ENCODE data around the gene AGAP9. TPM values are rescaled to one million over a fixed set of nuclear protein-coding genes. Genes with fewer than 3 reads are reported as not detected.
"Not testable (repeated sequence)": the region's sequence is repeated elsewhere in the genome, so short reads cannot be mapped to it uniquely, and the experiment has no call there.

AGAP9 gene
- total RNA-seq, 2 experiments from 2014 or later = 3.7 to 4.1 TPM

DNA sequence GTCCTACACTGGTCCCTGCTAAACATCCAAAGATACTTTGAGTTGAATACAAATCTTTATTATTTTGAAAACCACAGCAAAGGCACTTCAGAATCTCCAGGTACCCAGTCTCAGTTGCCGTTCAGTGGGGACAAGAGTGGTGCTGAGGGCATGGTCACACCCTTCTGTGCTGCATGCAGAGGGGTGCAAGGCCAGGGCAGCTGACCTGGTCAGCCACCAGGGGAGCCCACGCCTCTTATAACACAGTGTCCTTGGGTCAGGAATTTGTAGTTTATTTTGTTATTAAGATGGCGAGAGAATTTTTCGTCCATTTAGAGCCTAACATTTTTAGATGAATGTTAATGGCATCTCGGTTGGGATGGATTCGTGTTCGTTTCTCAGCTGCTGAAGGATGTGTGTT, 55.5 kb downstream of the AGAP9 start:
- intact Hi-C loops (cut with DNase I, micrococcal nuclease); CTCF ChIA-PET: not testable (repeated sequence)

DNA sequence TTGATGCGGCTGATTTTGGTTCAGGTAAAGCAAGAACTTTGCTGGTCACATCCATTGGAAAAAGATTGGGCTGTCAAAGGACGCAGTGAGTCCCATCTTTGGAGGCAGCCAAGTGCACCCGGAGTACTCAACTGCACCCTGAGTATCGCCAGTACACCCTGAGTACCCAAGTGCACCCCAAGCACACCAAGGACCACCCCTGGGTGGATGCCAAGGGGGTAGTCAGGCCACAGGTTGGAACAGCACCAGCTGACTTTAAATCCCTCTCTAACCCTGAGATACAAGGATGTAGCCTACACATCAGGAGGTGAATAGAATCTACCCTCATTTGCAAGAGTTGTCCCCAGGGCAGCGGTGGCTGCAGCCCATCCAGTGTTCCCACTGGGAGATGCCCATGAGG, 56.0 kb downstream of the AGAP9 start:
- H3K27ac Mint-ChIP-seq; H3K9me3 Mint-ChIP-seq (ENCODE audit: low read depth); H3K36me3 Mint-ChIP-seq (ENCODE audit: low read depth); H3K27me3 Mint-ChIP-seq; H3K4me3 Mint-ChIP-seq; POLR2A ChIA-PET; ATAC-seq; H3K4me1 Mint-ChIP-seq; intact Hi-C loops (cut with DNase I, micrococcal nuclease); CTCF ChIA-PET; DNase-seq: not testable (repeated sequence)

More for the DNA sequence above, 55.5 kb downstream of the AGAP9 start:
- H3K27ac Mint-ChIP-seq; H3K4me3 Mint-ChIP-seq; POLR2A ChIA-PET; DNase-seq; H3K4me1 Mint-ChIP-seq; H3K27me3 Mint-ChIP-seq; H3K36me3 Mint-ChIP-seq (ENCODE audit: low read depth); ATAC-seq; H3K9me3 Mint-ChIP-seq (ENCODE audit: low read depth): not testable (repeated sequence)

DNA sequence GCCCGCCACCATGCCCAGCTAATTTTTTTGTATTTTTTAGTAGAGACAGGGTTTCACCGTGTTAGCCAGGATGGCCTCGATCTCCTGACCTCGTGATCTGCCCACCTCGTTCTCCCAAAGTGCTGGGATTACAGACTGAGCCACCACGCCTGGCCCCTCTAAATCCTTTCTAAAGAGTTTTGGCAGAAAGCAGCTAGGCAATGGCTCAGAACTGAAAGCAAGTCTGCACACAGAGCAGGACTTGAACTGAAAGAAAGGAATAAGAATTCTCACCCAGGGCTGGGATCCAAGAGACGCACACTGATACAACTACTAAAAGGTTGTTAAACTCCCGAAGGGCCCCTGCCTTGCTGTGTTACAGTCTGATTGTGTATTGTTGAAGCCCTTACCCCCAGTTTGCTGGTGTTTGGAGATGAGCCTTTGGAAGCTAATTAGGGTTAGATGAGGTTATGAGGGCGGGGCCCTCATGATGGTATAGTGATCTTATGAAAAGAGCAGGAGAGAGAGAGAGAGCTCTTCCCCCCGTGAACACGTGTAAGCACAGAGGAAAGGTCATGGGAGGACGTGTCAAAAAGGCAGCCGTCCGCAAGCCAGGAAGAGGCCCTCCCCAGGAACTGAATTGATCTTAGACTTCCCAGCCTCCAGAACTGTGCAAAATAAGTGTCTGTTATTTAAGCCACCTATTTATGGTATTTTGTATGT, 58.1 kb downstream of the AGAP9 start:
- H3K9me3 Mint-ChIP-seq (ENCODE audit: low read depth); ATAC-seq; H3K27ac Mint-ChIP-seq; DNase-seq; H3K27me3 Mint-ChIP-seq; H3K4me3 Mint-ChIP-seq; CTCF ChIA-PET; H3K4me1 Mint-ChIP-seq; H3K36me3 Mint-ChIP-seq (ENCODE audit: low read depth); POLR2A ChIA-PET; intact Hi-C loops (cut with DNase I, micrococcal nuclease): not testable (repeated sequence)

DNA sequence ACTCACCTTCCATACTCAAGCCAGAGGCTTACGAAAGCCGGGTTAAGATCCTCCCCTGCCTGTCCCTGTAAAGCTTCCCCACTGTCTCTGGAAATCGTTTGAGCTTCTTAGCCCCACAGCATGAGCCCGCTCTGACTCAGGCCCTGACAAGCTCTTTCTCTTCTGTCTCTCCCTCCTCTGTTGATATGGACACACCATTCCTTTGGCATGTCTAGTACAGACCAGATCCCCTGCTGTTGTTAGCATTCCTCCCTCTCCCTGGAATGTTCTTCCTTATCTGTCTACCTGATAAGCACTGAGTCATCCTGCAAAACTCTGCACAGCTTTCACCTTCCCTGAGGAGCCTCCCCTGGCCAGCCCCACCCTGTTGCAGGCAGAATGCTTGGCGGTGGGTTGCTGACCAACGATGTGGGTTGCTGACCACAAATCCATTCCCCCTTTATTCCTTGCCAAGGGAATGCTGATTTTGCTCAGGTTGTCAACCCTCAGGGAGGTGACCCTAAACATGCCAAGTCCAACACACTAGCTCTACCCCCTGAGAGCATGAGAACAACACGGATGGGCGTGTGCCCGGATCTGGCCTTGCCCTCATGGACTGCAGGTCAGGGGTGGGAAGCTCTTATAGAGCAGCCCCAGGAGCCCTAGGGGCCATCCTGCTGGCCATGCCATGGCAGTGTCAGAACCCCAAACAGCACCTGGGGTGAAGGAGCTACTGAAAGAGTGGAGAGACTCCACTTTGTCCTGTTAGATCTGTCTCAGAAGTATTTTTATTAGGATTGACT, 60.7 kb downstream of the AGAP9 start:
- H3K27ac Mint-ChIP-seq; H3K27me3 Mint-ChIP-seq; ATAC-seq; H3K9me3 Mint-ChIP-seq (ENCODE audit: low read depth); DNase-seq; POLR2A ChIA-PET; H3K4me1 Mint-ChIP-seq; H3K4me3 Mint-ChIP-seq; CTCF ChIA-PET; intact Hi-C loops (cut with DNase I, micrococcal nuclease); H3K36me3 Mint-ChIP-seq (ENCODE audit: low read depth): not testable (repeated sequence)

DNA sequence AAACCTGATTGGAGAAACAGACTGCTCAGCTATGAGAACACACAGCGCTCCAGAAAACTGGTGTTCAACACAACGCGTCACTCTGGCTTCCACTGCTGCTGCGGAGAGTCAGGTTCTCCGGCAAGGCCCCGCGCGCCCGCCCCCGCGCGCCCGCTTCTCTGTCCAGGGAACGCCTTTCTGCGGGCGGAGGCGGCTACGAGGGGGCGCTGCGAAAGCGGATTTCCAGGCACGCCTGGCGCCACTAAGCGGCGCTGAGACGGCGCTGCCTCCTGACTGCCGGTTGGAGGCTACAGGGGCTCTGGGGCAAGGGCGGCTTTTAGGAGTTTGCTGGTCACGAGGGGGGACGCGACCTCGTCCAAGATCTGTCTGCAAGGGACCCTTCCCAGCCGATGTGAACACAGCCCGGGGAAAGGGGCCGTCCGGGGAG, 62.2 kb downstream of the AGAP9 start:
- H3K4me3 Mint-ChIP-seq; H3K36me3 Mint-ChIP-seq (ENCODE audit: low read depth); intact Hi-C loops (cut with DNase I, micrococcal nuclease); H3K27me3 Mint-ChIP-seq; H3K27ac Mint-ChIP-seq; POLR2A ChIA-PET; H3K9me3 Mint-ChIP-seq (ENCODE audit: low read depth); H3K4me1 Mint-ChIP-seq: not testable (repeated sequence)
- CTCF ChIA-PET = interaction anchor here (0.5 kb wide), 1 partner anchor 21 kb away, joined by 3 read pairs; no protein-coding TSS in a partner anchor
- ATAC-seq (peak; percentile 93), DNase-seq (peak; percentile 66)

DNA sequence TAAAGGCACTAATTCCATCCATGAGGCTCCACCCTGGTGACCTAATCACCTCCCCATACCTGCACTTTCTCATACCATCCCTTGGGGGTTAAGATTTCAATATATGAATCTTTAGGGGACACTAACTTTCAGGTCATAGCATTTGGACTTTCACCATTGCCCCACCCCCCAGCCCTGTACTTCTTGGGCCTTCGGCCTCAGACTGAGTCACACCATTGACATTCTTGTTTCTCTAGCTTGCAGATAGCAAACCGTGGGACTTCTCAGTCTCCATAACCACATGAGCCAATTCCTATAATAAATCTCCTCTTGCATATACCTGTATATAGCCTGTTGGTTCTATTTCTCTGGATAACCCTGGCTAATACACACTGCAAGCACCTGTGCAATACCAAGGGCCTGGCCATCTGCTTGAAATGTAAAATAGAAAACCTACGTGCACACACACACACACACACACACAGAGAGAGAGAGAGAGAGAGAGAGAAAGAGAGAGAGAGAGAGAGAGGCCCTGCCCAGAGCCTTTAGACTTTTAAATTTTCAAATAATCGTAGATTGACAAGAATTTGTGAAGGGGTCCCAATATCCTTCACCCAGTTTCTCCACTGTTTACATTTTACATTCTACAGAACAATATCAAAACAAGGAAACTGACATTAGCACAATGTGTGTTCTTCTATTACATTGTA, 64.8 kb downstream of the AGAP9 start:
- no peak for ATAC-seq
- no peak overlapping the region for H3K4me3 Mint-ChIP-seq
- ChIA-PET CTCF (no interaction called here), POLR2A (no interaction called here)
- H3K4me1 Mint-ChIP-seq = peaks cover 3% of the 10 kb centered on the region
- no peaks in the 10 kb centered on the region for H3K9me3 Mint-ChIP-seq (ENCODE audit: low read depth)
- intact Hi-C loops (cut with DNase I, micrococcal nuclease) = no loop called here
- no peaks in the 10 kb centered on the region for H3K36me3 Mint-ChIP-seq (ENCODE audit: low read depth)
- DNase-seq = no peak
- peaks cover 7% of the 10 kb centered on the region for H3K27me3 Mint-ChIP-seq
- H3K27ac Mint-ChIP-seq = no peak overlapping the region

DNA sequence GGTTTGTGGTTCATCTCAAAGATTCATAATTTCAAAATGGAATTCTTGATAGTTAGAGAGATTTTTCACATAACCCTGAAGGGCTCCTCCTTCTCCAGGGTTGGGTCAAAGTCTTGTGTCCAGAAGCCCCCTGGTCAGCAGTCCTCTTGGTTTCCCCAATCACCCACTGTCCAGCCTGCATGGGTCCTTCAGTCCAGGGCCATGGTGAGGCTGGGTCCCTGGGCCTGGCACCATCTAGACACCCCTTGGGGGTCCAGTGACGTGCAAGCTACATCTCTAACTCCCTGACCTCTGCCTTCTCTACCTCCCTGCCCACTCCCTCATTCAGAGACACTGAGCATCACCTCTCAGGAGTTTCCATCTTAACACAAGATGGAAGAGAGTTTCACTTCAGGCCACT, 65.6 kb downstream of the AGAP9 start:
- no peak overlapping the region for H3K4me3 Mint-ChIP-seq
- ChIA-PET POLR2A (no interaction called here), CTCF (no interaction called here)
- no peaks in the 10 kb centered on the region for H3K9me3 Mint-ChIP-seq (ENCODE audit: low read depth)
- peaks cover 3% of the 10 kb centered on the region for H3K4me1 Mint-ChIP-seq
- ATAC-seq (no peak), DNase-seq (no peak)
- no peak overlapping the region for H3K27ac Mint-ChIP-seq
- intact Hi-C loops (cut with DNase I, micrococcal nuclease) = no loop called here
- H3K36me3 Mint-ChIP-seq (ENCODE audit: low read depth) = no peaks in the 10 kb centered on the region
- H3K27me3 Mint-ChIP-seq = peaks cover 10% of the 10 kb centered on the region

DNA sequence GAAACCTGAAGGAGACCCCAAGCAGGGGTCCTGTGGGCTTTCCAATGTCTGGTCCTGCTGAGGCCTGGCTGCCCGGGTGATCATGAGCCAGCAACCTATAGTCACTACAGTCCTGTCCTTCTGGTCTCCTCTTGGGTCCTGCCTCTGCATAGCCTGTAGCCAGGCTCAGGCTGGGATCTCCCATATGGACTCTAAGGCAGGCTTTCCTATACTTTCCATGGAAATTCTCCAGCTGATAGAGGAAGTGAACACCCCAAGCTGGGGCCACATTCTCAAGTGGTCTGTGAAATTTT, 66.0 kb downstream of the AGAP9 start:
- H3K27me3 Mint-ChIP-seq = peaks cover 10% of the 10 kb centered on the region
- POLR2A ChIA-PET = no interaction called here
- CTCF ChIA-PET = no interaction called here
- no peak overlapping the region for H3K4me3 Mint-ChIP-seq
- no peaks in the 10 kb centered on the region for H3K9me3 Mint-ChIP-seq (ENCODE audit: low read depth)
- peaks cover 3% of the 10 kb centered on the region for H3K4me1 Mint-ChIP-seq
- intact Hi-C loops (cut with DNase I, micrococcal nuclease) = no loop called here
- no peak for ATAC-seq
- no peak overlapping the region for H3K27ac Mint-ChIP-seq
- no peak for DNase-seq
- H3K36me3 Mint-ChIP-seq (ENCODE audit: low read depth) = no peaks in the 10 kb centered on the region

DNA sequence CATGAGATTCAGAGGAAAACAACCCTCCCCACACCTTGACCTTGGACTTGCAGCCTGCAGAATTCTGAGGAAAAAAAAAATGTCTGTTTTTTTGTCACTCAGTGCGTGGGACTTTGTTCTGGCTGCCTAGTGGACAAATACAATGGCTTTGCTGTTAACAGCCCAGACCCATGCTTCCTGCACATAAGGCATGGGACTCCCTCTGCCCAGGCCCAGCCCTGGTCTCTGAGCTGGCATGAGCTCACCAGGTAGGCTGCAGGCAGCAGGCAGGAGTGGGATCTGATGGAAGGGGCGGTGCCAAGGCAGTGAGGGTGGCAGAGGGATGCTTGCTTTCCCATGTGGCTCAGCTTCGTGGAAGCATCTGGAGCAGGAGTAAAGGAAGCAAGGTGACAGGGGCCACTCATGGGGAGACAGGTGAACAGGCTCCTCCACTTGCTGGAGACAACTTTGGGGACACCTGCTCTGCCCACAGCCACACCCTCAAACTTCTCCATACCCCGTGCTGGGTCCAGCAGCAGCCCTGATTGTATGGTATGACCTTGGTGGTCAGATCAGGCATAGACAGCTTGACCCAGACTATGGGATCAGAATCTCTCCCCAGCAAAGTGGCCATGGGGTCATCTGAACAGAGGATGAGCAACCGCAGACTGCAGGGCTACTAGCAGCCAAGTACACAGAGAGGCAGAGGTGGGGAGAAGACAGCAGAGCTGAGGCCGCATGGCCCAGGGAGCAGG, 66.5 kb downstream of the AGAP9 start:
- H3K9me3 Mint-ChIP-seq (ENCODE audit: low read depth) = no peaks in the 10 kb centered on the region
- intact Hi-C loops (cut with DNase I, micrococcal nuclease) = no loop called here
- H3K27me3 Mint-ChIP-seq = peaks cover 10% of the 10 kb centered on the region
- H3K4me1 Mint-ChIP-seq = peaks cover 3% of the 10 kb centered on the region
- POLR2A ChIA-PET = no interaction called here
- ATAC-seq = no peak
- H3K36me3 Mint-ChIP-seq (ENCODE audit: low read depth) = no peaks in the 10 kb centered on the region
- CTCF ChIA-PET = no interaction called here
- H3K27ac Mint-ChIP-seq = no peak overlapping the region
- H3K4me3 Mint-ChIP-seq = no peak overlapping the region
- DNase-seq = no peak

DNA sequence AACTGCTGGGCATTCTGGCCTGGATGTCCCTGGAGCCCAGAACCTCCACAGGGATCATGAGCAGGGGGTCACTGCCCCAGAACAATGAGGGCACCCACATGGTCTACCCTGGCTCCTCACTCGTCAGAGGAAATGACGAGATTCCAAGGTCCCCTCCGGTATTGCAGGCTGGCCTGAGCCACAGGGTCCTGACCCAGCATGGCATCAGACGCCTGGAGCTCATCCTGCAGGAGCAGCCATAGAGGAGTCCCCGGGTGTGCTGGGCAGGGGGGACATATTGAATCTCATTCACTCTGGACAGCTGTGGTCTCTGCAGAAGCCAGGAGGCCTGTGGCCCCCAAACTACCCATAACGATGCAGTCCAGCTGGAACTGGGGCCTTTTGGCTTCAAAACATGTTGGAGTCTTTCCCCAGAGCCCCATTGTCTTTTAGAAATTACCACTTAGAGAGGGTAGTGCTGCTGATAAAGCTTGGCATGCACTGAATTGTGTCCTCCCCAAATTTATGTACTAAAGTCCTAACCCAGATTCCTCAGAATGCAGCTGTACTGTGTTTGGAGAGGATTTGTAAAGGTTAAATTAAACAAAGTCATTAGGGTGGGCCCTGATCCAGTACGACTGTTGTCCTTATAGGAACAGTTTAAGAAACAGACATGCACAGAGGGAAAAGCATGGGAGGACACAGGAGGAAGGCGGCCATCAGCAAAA, 67.2 kb downstream of the AGAP9 start:
- H3K9me3 Mint-ChIP-seq (ENCODE audit: low read depth) = no peaks in the 10 kb centered on the region
- ChIA-PET CTCF (no interaction called here), POLR2A (no interaction called here)
- no peak overlapping the region for H3K27ac Mint-ChIP-seq
- no peak for ATAC-seq
- H3K27me3 Mint-ChIP-seq = peaks cover 10% of the 10 kb centered on the region
- no peak overlapping the region for H3K4me3 Mint-ChIP-seq
- no peaks in the 10 kb centered on the region for H3K36me3 Mint-ChIP-seq (ENCODE audit: low read depth)
- H3K4me1 Mint-ChIP-seq = peaks cover 3% of the 10 kb centered on the region
- intact Hi-C loops (cut with DNase I, micrococcal nuclease) = no loop called here
- DNase-seq = no peak

DNA sequence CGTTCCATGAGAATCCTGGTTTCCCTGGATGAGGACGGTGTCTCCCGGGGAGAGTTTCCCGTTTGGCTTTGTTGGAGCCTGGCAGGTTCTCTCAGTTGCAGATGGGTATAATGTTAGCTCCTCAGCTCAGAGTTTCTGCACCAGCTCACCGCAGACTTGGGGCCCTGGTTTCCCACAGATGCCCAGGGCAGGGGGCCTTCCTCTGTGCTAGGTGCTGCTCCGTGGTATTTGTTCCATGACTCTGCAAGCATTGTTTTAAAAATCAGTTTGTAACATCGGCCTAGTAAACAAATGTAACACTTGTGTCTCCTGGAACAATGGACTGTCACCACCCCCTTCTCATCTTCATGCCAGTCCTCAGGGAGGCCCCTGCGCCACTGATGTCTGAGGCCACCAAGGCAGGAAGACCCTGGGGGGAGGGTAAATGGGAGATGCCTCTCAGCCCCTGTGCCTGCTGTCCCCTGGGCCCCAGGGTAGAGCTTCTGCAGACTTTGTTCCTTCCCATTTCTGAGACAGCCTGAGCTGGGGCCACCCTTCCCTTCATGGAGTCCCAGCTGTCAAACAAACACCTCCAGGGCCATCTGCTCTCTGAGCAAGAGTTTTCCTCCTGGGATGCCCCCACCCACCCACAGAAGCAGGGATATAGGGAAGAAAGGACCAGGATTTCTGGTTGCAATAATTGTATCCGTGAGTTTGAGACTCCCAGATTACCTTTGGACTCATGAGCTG, 67.9 kb downstream of the AGAP9 start:
- CTCF ChIA-PET = not testable (repeated sequence)

More for the DNA sequence above, 67.9 kb downstream of the AGAP9 start:
- ATAC-seq; H3K36me3 Mint-ChIP-seq (ENCODE audit: low read depth); H3K9me3 Mint-ChIP-seq (ENCODE audit: low read depth); POLR2A ChIA-PET; H3K27ac Mint-ChIP-seq; H3K4me1 Mint-ChIP-seq; H3K4me3 Mint-ChIP-seq; H3K27me3 Mint-ChIP-seq; DNase-seq; intact Hi-C loops (cut with DNase I, micrococcal nuclease): not testable (repeated sequence)
